Measurements from ENCODE around the gene SHC3.

SHC3 gene

GRCh38 chr9:89020754-89021153 is 157.9 kb downstream of the SHC3 start:
- no peak for DNase-seq

DNA sequence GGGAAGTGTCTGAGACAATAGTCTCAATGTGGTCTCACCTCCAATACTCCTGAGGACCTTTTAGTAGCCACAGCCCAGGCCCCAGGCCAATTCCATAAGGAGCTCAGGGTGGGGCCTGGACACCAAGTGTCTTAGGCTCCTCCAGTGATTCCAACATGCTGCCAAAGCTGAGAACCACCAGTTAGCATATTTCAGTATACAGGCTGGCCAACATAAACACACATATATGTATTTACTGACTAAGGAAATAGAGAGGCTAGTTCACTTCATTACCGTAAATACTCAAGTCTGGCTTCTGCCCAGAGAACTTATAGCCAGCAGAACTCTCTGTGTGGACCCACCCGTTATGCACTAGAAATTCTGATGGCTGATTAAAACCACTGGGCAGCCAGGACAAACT is 163.3 kb downstream of the SHC3 start:
- no peak for DNase-seq

- no peak for DNase-seq
Measured at GRCh38 chr9:89014153-89014552, 164.5 kb downstream of the SHC3 start.

GRCh38 chr9:89013660-89014059 is 165.0 kb downstream of the SHC3 start:
- DNase-seq, result no peak

- DNase-seq, result no peak
Measured at GRCh38 chr9:89012294-89013042, 166.2 kb downstream of the SHC3 start.

DNA sequence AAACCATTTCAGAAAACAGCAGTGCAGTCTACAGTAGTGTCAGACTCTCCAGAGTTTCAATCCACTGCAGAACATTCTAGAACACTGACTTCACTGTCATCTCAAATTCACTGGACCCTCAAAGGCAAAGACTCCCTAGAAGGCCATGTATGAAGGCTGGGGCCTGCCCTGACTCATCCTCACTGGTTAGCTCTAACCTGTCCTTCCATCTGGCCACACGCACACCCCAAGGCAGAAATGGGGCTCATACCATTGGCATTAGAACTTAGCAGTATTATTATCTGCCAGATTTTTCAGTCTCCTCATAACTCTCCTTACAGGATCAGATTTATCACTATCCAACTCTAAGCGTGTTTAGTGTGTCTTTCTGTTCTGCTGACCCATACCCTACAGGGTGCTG is 166.9 kb downstream of the SHC3 start:
- no peak for DNase-seq

- DNase-seq, result no peak
Measured at GRCh38 chr9:89010526-89011111, 168.0 kb downstream of the SHC3 start.

DNA sequence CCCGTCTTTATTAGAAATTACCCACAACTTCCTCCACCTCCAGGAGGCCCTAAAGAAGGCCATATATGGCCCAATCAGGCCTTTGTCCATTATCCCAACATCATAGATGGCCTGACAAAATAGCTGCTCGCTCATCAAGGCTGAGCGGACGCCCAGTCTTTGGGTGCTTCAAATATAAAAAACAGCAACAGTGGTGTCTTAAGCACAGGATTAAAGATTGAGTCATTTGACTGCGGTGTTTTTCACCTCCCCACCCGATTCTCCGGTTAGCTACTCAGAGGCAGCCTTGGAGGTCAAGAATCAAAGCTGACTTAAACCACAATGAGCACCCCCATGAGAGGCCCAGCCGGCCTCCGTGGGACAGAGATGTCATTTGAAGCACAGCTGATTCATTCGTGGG is 168.6 kb downstream of the SHC3 start:
- DNase-seq, result no peak

DNA sequence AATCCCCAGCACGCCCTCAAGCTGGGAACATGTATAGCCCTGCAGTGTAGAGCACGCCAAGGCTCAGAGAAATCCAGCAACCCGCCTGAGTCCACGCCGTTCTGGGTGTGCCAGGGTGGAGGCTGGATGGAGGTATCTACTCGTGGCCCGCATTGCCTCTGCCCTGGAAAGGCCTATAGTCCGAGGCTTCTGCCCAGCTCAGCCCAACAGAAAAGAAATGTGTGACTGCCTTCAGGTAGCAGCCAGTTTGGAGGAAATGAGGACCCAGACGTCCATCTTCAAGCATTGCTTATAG is 169.1 kb downstream of the SHC3 start:
- DNase-seq, result no peak

GRCh38 chr9:89008744-89009545 is 169.7 kb downstream of the SHC3 start:
- no peak for DNase-seq

- DNase-seq, result no peak
Measured at GRCh38 chr9:89008055-89008743, 170.4 kb downstream of the SHC3 start.

DNA sequence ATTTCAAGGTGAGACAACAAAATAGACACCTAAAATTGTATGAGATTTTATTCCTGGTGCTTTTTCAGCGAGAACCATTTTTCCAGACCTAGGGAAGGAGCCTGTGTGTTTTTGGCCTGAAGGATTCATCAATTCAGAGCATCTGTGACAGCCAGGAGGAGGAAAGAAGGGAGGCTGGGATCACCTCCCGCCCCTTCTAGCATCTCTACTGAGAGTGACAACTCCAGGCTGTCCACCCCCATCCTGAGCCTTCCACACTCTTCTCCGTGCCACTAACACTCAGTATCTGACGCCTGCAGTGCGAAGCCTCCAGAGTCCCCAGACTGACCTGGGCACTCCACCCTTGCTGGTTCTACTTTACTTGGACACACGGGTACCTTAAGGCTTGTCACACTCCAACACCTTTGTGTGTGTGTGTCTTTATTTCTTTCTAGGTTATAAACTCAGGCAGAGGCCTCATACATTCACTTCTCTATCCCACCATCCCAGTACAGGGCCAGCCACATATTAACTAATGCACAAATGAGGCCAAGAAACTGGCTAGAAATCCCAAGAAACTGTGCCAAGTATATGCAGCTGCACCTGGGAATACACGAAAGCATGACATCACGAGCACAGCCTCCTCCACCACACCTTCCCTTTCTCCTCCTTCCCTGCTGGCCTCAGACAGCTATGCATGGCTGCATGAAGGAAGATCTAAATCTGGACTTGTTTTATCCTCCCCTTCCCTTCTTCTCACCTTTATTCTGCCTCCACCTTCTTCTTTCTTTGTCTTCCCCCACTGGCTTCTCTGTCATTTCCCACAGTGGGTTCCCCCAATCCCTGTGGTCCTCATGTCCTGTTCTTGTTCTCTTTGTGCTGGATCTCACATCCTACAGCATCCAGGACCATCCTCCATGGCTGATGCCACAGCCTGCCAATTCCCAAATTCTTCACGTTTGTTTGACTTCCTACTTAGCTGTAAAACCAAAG is 171.3 kb downstream of the SHC3 start:
- DNase-seq, result no peak

DNA sequence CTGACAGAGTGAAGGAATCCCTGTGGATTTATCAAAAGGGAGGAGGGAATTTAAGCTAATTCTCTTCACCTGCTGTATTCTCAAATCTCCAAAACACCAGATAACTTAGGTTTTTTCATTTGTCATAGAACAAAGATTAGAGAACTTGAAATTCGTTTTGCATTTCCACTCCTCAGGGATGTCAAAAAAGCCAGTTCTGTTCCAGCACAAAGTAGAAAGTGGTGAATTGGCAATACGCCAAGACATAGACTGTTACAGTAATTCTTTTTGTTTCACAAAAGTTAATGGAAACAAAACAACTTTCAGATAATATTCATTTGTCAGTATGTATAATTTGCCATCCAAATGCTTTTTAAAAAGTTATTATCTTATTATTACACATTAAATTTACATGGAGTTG is 172.4 kb downstream of the SHC3 start:
- no peak for DNase-seq

GRCh38 chr9:89005323-89005722 is 173.3 kb downstream of the SHC3 start:
- no peak for DNase-seq

- no peak for DNase-seq
Measured at GRCh38 chr9:89002987-89003386, 175.6 kb downstream of the SHC3 start.

DNA sequence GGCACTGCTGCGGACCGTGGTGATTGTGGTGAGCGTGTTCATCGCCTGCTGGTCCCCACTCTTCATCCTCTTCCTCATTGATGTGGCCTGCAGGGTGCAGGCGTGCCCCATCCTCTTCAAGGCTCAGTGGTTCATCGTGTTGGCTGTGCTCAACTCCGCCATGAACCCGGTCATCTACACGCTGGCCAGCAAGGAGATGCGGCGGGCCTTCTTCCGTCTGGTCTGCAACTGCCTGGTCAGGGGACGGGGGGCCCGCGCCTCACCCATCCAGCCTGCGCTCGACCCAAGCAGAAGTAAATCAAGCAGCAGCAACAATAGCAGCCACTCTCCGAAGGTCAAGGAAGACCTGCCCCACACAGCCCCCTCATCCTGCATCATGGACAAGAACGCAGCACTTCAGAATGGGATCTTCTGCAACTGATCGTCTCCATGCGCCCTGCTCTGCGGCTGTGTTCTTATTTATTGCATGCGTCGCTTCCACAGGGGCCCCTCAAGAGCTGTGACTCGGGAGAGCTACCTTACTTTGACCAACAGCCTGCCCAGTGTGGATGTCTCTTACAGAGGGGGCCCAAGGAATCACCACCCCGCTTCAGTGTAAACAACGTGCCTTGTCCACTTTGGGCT is 176.6 kb downstream of the SHC3 start:
- no peak for DNase-seq

DNA sequence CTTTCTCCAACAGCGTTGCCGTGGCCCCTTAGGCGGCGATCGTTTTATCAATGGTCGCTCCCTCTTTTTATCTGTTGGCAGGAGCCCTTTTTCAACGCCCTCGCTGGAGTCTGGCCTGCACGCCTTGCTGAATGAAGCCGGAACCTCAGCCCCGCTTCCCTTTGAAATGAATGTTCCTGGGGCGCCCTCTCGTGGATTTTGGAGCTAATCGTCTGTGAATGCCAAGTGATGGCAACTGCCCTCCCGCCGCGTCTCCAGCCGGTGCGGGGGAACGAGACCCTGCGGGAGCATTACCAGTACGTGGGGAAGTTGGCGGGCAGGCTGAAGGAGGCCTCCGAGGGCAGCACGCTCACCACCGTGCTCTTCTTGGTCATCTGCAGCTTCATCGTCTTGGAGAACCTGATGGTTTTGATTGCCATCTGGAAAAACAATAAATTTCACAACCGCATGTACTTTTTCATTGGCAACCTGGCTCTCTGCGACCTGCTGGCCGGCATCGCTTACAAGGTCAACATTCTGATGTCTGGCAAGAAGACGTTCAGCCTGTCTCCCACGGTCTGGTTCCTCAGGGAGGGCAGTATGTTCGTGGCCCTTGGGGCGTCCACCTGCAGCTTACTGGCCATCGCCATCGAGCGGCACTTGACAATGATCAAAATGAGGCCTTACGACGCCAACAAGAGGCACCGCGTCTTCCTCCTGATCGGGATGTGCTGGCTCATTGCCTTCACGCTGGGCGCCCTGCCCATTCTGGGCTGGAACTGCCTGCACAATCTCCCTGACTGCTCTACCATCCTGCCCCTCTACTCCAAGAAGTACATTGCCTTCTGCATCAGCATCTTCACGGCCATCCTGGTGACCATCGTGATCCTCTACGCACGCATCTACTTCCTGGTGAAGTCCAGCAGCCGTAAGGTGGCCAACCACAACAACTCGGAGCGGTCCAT is 177.4 kb downstream of the SHC3 start:
- peak; percentile 74 for DNase-seq

- DNase-seq, result no peak
Measured at GRCh38 chr9:89000371-89000781, 178.2 kb downstream of the SHC3 start.

DNA sequence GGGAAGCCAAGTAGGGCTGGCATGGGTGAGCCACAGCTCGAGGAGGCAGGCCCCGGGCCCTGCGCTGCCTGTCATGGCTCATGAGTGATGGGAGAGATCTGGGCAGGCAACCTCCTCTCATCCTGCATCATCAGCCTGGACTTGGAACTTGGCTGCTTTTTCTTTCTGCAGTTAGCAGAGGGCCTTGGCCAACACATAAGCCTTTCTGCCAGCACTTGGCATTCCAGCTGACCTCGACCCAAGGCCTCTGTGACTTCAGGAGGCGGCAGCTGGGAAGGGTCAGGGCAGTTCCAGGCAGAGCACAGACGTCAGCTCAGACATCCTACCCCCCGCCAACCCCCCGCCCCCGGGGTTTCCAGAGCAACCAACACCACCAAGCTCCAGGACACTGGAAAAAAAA is 179.7 kb downstream of the SHC3 start:
- DNase-seq, result no peak

DNA sequence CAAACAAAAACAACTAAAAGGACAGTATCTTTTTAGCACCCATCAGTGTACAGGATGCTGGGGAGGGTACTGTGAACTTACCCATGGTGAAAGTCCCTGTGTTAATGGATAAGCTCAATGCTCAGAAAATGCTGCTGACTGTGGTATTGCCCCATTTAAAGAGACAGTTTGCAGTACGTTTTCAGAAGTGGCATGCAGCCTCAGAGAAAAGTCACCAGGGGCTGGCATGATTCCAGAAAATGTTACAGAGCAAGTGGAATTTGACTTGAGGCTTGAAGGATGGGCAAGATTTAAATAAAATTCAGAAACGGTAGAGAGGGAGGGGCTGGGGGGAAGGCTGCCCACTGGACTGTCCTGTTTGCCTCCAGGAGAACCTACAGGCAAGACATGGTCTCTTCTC is 180.1 kb downstream of the SHC3 start:
- no peak for DNase-seq

DNA sequence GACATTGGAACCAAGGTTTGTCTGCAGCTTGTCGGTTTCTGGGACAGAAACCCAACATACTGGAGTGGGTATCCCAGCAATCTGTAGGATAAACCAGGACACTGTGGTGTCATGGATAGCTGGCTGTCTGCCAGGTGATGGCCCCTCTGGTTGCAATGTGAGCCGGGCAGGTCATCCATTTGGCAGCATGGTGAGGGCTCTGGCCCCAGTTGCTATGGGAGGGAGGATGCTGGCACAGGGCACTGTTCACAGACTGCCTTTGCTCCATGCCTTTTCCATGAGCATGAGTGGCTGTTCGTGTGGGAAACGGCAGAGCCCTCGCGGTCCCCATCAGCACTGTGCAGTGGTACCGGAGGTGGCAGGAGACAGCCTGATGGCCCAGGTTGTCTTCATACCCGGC is 181.0 kb downstream of the SHC3 start:
- DNase-seq, result no peak
